Bronchial epithelial cell (primary cell): ENCODE data around the gene EYS. TPM values are rescaled to one million over a fixed set of nuclear protein-coding genes. Genes with fewer than 3 reads are reported as not detected.

Source experiments
- DNase-seq: peaks from one replicate; pipeline ENCODE4 v3.0.0-alpha.2; 2010; ENCODE audit warnings: low read depth
- FAIRE-seq: peaks from 2 replicates; lab custom pipeline; 2011; peaks lifted over from hg19 to GRCh38; lab: Jason Lieb, UNC
- H3K27me3 ChIP-seq: 2 replicates; pipeline ENCODE4 v1.5.1; 2011; ENCODE audit warnings: low read length; ENCODE audit not compliant: control insufficient read depth, insufficient read depth
- H3K36me3 ChIP-seq: 2 replicates; pipeline ENCODE4 v1.5.1; 2011; ENCODE audit warnings: low read length; ENCODE audit not compliant: control insufficient read depth, insufficient read depth
- H3K4me3 ChIP-seq: 2 replicates; pipeline ENCODE4 v1.5.1; 2011; ENCODE audit warnings: mild to moderate bottlenecking, low read depth, low read length, control low read depth
- total RNA-seq: library from RNA; depleted of rRNA; stranded (reverse); fragments of >200 nt; gene quantifications from 2 replicates; pipeline ENCODE4 v1.2.1, GENCODE V29; 2014
- TF ChIP-seq, protein P1 (sequence below): IDR thresholded peaks from 2 replicates; pipeline ENCODE4 v1.5.1; 2011; ENCODE audit warnings: mild to moderate bottlenecking, moderate library complexity, low read length, control low read depth, inconsistent platforms; ENCODE audit not compliant: insufficient read depth, severe bottlenecking

The EYS gene
- total RNA-seq, 1 donor from 2014 or later: 0.53 TPM

- FAIRE-seq: no peak
- TF ChIP-seq, protein P1, sequence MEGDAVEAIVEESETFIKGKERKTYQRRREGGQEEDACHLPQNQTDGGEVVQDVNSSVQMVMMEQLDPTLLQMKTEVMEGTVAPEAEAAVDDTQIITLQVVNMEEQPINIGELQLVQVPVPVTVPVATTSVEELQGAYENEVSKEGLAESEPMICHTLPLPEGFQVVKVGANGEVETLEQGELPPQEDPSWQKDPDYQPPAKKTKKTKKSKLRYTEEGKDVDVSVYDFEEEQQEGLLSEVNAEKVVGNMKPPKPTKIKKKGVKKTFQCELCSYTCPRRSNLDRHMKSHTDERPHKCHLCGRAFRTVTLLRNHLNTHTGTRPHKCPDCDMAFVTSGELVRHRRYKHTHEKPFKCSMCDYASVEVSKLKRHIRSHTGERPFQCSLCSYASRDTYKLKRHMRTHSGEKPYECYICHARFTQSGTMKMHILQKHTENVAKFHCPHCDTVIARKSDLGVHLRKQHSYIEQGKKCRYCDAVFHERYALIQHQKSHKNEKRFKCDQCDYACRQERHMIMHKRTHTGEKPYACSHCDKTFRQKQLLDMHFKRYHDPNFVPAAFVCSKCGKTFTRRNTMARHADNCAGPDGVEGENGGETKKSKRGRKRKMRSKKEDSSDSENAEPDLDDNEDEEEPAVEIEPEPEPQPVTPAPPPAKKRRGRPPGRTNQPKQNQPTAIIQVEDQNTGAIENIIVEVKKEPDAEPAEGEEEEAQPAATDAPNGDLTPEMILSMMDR: no peak
- Histone ChIP-seq H3K36me3 (no peaks in the 10 kb centered on the region), H3K4me3 (no peak overlapping the region), H3K27me3 (no peaks in the 10 kb centered on the region)
- DNase-seq: no peak
These were observed 254.7 kb downstream of the EYS start for GRCh38 chr6:65452333-65452732.

DNA sequence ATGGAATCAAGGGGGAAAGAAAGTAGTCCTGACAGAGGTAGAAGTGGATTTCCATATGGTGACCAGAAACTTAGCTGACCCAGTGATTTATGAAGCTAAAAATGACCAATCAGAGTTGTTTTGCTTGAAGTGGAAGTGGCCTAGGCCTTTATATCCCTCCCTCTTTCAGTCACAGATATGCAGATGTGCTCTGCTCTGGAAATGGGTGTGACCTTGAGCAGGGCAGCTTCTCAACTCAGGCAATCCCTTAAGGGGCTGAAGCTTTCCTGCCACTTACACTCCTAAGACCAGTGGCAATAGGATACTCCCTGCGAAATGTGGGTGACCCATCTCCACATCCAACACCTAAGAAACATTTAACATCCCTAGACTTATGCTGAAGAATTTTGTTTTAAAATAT is 256.6 kb downstream of the EYS start:
- Histone ChIP-seq H3K36me3 (no peaks in the 10 kb centered on the region), H3K4me3 (no peak overlapping the region), H3K27me3 (no peaks in the 10 kb centered on the region)
- DNase-seq (no peak), FAIRE-seq (no peak)
- TF ChIP-seq, protein P1: no peak

GRCh38 chr6:65449926-65450325 is 257.1 kb downstream of the EYS start:
- TF ChIP-seq, protein P1: no peak
- Histone ChIP-seq H3K4me3 (no peak overlapping the region), H3K27me3 (no peaks in the 10 kb centered on the region), H3K36me3 (no peaks in the 10 kb centered on the region)
- no peak for DNase-seq
- FAIRE-seq: no peak

- Histone ChIP-seq H3K4me3 (no peak overlapping the region), H3K27me3 (no peaks in the 10 kb centered on the region), H3K36me3 (no peaks in the 10 kb centered on the region)
- no peak for DNase-seq
- no peak for FAIRE-seq
- TF ChIP-seq, protein P1: no peak
These were observed 258.2 kb downstream of the EYS start for GRCh38 chr6:65448866-65449265.

DNA sequence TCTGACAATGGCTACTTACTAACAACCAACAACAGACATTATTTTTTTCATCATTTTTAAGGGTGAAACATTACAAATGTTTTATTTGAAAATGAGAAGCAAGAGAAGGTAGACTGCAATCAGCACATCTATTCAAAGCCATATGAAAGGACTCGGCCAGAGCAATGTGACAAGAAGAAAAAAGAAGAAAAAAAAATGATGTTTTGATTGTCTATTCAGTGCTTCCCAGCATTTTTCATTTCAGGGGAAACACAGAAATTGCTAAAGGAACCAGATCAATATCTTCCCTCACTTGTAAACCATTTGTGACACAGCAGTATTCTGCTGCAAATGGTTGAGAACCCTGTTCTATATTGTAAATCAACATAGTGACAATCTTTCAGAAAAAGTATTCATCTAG is 270.7 kb downstream of the EYS start:
- DNase-seq: no peak
- no peaks in the 10 kb centered on the region for H3K36me3 ChIP-seq
- H3K27me3 ChIP-seq: no peaks in the 10 kb centered on the region
- H3K4me3 ChIP-seq: no peak overlapping the region
- no peak for FAIRE-seq
- TF ChIP-seq, protein P1: no peak

DNA sequence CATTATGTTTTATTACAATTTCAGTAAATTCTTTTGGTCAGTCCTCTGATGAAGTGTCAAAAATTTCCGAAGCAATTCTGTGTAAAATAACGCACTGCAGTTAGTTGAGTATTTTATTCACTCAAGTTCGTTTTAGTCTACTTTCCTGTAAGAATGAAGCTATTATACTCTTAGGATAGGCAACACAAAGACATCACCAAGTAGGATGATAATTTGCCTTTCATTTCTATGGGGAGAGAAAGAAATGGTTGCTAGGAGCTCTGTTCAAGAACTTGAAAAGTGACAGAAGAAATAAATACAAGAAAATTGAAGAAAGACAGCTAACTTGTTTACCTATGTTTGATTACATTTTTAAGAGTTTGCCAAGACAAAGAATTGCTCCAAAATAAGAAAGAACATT is 290.4 kb downstream of the EYS start:
- DNase-seq (no peak), FAIRE-seq (no peak)
- no peaks in the 10 kb centered on the region for H3K27me3 ChIP-seq
- H3K36me3 ChIP-seq: no peaks in the 10 kb centered on the region
- H3K4me3 ChIP-seq: no peak overlapping the region
- TF ChIP-seq, protein P1: no peak
